Stimulated activated CD4-positive, alpha-beta T cell treated with anti-CD3 and anti-CD28 coated beads, Interleukin-2, amount 100 ng/mL, for 24 hours (primary cell): Measurements from ENCODE around the gene MAPK8IP1.

ENCODE experiments used
- DNase-seq, 2 donors: peaks; one replicate each; pipeline ENCODE4 v3.0.0-alpha.2; 2020

Gene MAPK8IP1

GRCh38 chr11:45927684-45928413 lies 42.4 kb downstream of the MAPK8IP1 start:
- no peak for DNase-seq

GRCh38 chr11:45928535-45929215 lies 43.2 kb downstream of the MAPK8IP1 start:
- DNase-seq, result no peak

GRCh38 chr11:45929486-45930030 lies 44.1 kb downstream of the MAPK8IP1 start:
- no peak for DNase-seq

GRCh38 chr11:45930031-45930794 lies 44.8 kb downstream of the MAPK8IP1 start:
- no peak for DNase-seq

- no peak for DNase-seq
These were observed 45.6 kb downstream of the MAPK8IP1 start for GRCh38 chr11:45930951-45931570.

GRCh38 chr11:45931739-45932138 lies 46.3 kb downstream of the MAPK8IP1 start:
- DNase-seq, result no peak

GRCh38 chr11:45932217-45932616 lies 46.8 kb downstream of the MAPK8IP1 start:
- no peak for DNase-seq

- DNase-seq, result no peak
These were observed 47.8 kb downstream of the MAPK8IP1 start for GRCh38 chr11:45933131-45933831.

GRCh38 chr11:45933846-45934579 lies 48.6 kb downstream of the MAPK8IP1 start:
- no peak for DNase-seq

GRCh38 chr11:45934580-45935318 lies 49.3 kb downstream of the MAPK8IP1 start:
- no peak for DNase-seq

- DNase-seq, result no peak
These were observed 50.1 kb downstream of the MAPK8IP1 start for GRCh38 chr11:45935349-45936064.

GRCh38 chr11:45936511-45937054 lies 51.1 kb downstream of the MAPK8IP1 start:
- DNase-seq, result no peak

- DNase-seq, result no peak
These were observed 52.5 kb downstream of the MAPK8IP1 start for GRCh38 chr11:45937916-45938315.

GRCh38 chr11:45939836-45940235 lies 54.4 kb downstream of the MAPK8IP1 start:
- no peak for DNase-seq

- no peak for DNase-seq
These were observed 55.8 kb downstream of the MAPK8IP1 start for GRCh38 chr11:45941285-45941684.

- DNase-seq, result no peak
These were observed 56.9 kb downstream of the MAPK8IP1 start for GRCh38 chr11:45942381-45942780.

GRCh38 chr11:45945397-45945999 lies 60.0 kb downstream of the MAPK8IP1 start:
- no peak for DNase-seq

- DNase-seq, result no peak
These were observed 62.4 kb downstream of the MAPK8IP1 start for GRCh38 chr11:45947885-45948284.

- DNase-seq, result no peak
These were observed 62.9 kb downstream of the MAPK8IP1 start for GRCh38 chr11:45948356-45948755.
